Measurements from ENCODE around the gene OSBPL5. TPM values are rescaled to one million over a fixed set of nuclear protein-coding genes. Genes with fewer than 3 reads are reported as not detected.

The OSBPL5 gene
- total RNA-seq, 1 donor from 2014 or later, result 88.4 TPM

- H3K9me3 ChIP-seq, result no peaks in the 10 kb centered on the region
- no peak for DNase-seq (ENCODE audit: extremely low spot score in 2 of 2)
- H3K36me3 ChIP-seq, result no peaks in the 10 kb centered on the region
- H3K4me1 ChIP-seq, result peaks cover 12% of the 10 kb centered on the region
- no peaks in the 10 kb centered on the region for H3K27me3 ChIP-seq
- no peak overlapping the region for H3K27ac ChIP-seq
- H3K4me3 ChIP-seq, result no peak overlapping the region
- intact Hi-C loops (cut with DNase I), result no loop called here
- TF ChIP-seq CTCF (IDR thresholded peaks at IDR 0.05), result no peak
- no peak for TF ChIP-seq POLR2AphosphoS5 (IDR thresholded peaks at IDR 0.05; ENCODE audit: insufficient read depth in 1 of 2, low read depth in 1 of 2)
- no peak for TF ChIP-seq POLR2A (IDR thresholded peaks at IDR 0.05)
Observed at GRCh38 chr11:3204141-3205015, 39.3 kb upstream of the OSBPL5 start.

- DNase-seq (ENCODE audit: extremely low spot score in 2 of 2), result no peak
- Histone ChIP-seq H3K27ac (no peak overlapping the region), H3K36me3 (no peaks in the 10 kb centered on the region), H3K9me3 (no peaks in the 10 kb centered on the region), H3K4me3 (no peak overlapping the region), H3K4me1 (peaks cover 12% of the 10 kb centered on the region), H3K27me3 (no peaks in the 10 kb centered on the region)
- intact Hi-C loops (cut with DNase I), result no loop called here
- TF ChIP-seq CTCF (IDR thresholded peaks at IDR 0.05) (no peak), POLR2A (IDR thresholded peaks at IDR 0.05) (no peak), POLR2AphosphoS5 (IDR thresholded peaks at IDR 0.05; ENCODE audit: insufficient read depth in 1 of 2, low read depth in 1 of 2) (no peak)
Observed at GRCh38 chr11:3203221-3204043, 38.3 kb upstream of the OSBPL5 start.

- H3K9me3 ChIP-seq, result no peaks in the 10 kb centered on the region
- TF ChIP-seq POLR2AphosphoS5 (IDR thresholded peaks at IDR 0.05; ENCODE audit: insufficient read depth in 1 of 2, low read depth in 1 of 2), result no peak
- no peak for TF ChIP-seq CTCF (IDR thresholded peaks at IDR 0.05)
- no peak for TF ChIP-seq POLR2A (IDR thresholded peaks at IDR 0.05)
Observed at GRCh38 chr11:3202759-3203158, 37.6 kb upstream of the OSBPL5 start.

GRCh38 chr11:3202305-3202704 lies 37.2 kb upstream of the OSBPL5 start:
- TF ChIP-seq POLR2AphosphoS5 (IDR thresholded peaks at IDR 0.05; ENCODE audit: insufficient read depth in 1 of 2, low read depth in 1 of 2) (no peak), POLR2A (IDR thresholded peaks at IDR 0.05) (no peak), CTCF (IDR thresholded peaks at IDR 0.05) (no peak)
- no peak overlapping the region for H3K4me3 ChIP-seq
- H3K27me3 ChIP-seq, result no peaks in the 10 kb centered on the region
- no peak overlapping the region for H3K27ac ChIP-seq
- peaks cover 12% of the 10 kb centered on the region for H3K4me1 ChIP-seq
- no peak for DNase-seq (ENCODE audit: extremely low spot score in 2 of 2)
- H3K9me3 ChIP-seq, result no peaks in the 10 kb centered on the region
- no peaks in the 10 kb centered on the region for H3K36me3 ChIP-seq
- intact Hi-C loops (cut with DNase I), result no loop called here

More at GRCh38 chr11:3202759-3203158, 37.6 kb upstream of the OSBPL5 start:
- Histone ChIP-seq H3K4me3 (no peak overlapping the region), H3K27ac (no peak overlapping the region), H3K36me3 (no peaks in the 10 kb centered on the region), H3K27me3 (no peaks in the 10 kb centered on the region), H3K4me1 (peaks cover 12% of the 10 kb centered on the region)
- intact Hi-C loops (cut with DNase I), result no loop called here
- no peak for DNase-seq (ENCODE audit: extremely low spot score in 2 of 2)
